ENCODE data around the gene PCBP2. TPM values are rescaled to one million over a fixed set of nuclear protein-coding genes. Genes with fewer than 3 reads are reported as not detected.
"Not testable (repeated sequence)": the region's sequence is repeated elsewhere in the genome, so short reads cannot be mapped to it uniquely, and the experiment has no call there.

PCBP2 gene
- polyA plus RNA-seq, 4 donors, result 1,030 to 1,212 (median 1,099) TPM

DNA sequence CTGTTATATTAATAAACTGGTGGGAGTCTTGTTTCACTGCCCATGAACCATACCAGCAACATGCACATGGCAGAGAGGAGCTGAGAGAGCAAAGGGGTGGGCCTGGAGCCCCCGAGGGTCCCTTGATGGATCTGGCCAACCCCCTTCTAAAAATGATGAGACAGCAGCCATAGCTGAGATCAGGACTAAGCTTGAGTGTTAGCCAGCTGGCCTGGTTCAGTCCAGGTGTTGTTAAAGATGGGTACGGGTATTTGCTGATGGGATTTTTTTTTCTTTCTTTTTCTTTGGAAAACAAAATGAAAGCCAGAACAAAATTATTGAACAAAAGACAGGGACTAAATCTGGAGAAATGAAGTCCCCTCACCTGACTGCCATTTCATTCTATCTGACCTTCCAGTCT, 16.0 kb downstream of the PCBP2 start:
- DNase-seq (ENCODE audit: low read depth in 4 of 4, low spot score in 3 of 4), result no peak

DNA sequence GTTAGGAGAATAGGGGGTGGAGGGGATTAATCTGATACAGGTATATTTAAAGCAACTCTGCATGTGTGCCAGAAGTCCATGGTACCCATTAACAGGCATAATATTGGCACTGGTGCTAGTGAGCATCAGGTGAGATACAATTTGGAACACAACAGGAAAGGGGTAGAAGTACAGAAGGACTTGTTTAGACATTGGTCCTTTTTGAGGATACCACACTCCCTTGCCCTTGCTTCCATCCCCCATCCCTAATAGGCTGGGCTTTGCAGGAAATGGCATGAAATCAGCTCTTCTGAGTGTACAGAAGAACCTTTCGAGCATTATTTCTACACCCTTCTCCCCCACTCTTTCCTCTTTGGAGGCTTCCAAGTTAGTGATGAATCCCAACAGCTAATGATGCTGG, 16.4 kb downstream of the PCBP2 start:
- DNase-seq (ENCODE audit: low read depth in 4 of 4, low spot score in 3 of 4), result no peak

DNA sequence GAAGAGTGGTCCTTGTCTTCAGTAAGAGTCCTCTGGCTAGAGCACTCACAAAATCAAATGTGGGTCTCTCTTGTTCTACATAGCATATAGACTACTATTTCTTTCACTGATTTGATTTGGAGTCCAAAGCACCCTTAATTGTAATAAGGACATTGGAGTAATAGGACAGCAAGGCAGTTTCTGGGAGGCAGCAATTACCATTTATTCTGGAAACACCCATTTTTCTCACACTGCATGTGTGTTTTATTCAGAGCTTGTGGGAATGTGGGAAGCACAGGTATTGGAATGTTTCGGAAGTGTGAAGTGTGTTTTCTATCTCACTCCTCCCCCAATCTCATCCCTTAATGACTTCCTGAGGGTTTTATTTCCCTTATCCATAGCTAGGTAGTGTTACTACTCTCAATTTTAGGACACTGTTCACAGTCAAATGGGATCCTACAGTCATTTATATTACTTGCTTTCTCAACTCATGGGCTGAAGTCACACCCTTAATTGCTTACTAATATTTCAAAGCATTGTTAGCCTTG, 20.2 kb downstream of the PCBP2 start:
- no peak for DNase-seq (ENCODE audit: low read depth in 4 of 4, low spot score in 3 of 4)

DNA sequence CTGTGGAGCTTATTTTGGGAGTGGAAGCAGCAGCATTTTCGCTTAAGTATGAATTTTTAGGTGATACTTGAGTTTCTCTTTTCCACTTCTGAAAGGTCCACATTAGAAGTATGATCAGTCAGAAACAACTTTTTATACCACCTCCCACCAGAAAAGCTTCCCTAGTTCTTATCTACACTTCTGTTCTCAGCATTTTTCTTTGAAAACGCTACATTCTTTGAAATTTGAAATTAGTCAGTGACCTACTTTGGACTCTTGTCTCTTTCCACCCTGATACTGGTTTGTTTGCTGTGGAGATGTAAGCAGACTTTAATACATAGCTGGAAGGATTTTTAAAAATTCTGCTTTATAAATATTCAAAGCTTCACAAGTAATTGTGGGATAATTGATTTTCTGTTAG, 22.2 kb downstream of the PCBP2 start:
- no peak for DNase-seq (ENCODE audit: low read depth in 4 of 4, low spot score in 3 of 4)

DNA sequence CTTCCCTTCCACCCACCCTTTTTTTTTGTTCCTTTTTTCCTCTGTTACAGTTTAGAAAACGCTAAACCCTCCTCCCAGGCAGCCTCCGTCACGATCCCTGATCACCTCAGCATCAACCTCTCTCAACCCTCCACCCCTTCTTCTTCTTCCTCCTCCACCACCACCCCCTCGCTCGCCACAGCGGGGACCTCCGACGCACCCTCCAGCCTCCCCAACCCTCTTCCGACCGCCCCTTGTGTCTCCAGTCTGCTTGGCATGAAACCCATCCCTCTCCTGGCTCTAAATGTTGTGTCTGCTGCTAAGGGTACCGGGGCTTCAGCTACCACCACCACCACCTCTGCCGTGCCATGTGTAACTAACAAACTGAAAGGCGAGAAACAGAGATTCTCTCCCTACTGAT, 22.9 kb downstream of the PCBP2 start:
- DNase-seq (ENCODE audit: low read depth in 4 of 4, low spot score in 3 of 4), result no peak

DNA sequence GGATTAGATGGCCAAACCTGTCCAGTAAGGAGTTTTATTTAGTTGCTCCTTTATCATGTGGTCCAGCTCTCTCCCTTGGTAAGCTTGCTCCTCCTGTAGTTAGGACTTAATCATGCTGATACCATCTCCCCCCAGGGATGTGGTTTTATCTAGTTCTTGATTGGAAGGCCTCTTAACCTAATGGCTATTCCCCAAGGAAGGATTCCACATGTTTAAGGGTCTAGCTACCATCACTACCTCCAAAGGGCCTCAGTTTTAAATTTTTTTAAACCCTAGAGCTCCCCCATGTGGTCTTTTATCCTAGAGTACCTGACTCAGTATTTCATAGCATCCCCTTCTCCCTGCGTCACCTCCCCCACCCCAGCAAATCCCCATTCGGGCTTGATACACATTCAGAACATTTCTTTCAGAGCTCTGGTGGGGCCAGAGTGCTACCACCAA, 24.9 kb downstream of the PCBP2 start:
- DNase-seq (ENCODE audit: low read depth in 4 of 4, low spot score in 3 of 4), result no peak

DNA sequence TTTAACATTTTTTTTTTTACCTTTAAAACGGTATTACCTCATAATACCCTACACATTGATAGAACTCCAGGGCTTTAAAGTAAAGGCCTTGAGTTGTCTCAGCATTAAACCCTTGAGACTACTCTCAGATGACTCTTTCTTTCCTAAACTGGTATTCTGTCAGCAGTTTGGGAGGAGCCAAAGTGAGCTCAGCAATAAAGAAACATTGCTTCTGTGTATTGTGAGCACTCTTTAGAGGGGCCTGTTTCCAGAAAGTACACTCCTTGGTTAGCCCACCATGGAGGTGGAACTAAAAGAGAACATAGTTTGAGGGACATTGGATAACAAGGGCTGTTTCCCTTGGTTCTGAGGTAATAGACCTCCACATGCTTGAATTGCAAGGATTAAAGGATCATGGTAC, 27.0 kb downstream of the PCBP2 start:
- no peak for DNase-seq (ENCODE audit: low read depth in 4 of 4, low spot score in 3 of 4)

DNA sequence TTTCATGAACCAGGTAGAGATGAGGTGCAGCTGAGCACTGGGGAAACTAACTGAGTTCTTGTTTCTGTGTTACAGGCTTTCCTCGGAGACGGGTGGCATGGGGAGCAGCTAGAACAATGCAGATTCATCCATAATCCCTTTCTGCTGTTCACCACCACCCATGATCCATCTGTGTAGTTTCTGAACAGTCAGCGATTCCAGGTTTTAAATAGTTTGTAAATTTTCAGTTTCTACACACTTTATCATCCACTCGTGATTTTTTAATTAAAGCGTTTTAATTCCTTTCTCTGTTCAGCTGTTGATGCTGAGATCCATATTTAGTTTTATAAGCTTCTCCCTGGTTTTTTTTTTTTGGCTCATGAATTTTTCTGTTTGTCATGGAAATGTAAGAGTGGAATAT, 27.4 kb downstream of the PCBP2 start:
- no peak for DNase-seq (ENCODE audit: low read depth in 4 of 4, low spot score in 3 of 4)

DNA sequence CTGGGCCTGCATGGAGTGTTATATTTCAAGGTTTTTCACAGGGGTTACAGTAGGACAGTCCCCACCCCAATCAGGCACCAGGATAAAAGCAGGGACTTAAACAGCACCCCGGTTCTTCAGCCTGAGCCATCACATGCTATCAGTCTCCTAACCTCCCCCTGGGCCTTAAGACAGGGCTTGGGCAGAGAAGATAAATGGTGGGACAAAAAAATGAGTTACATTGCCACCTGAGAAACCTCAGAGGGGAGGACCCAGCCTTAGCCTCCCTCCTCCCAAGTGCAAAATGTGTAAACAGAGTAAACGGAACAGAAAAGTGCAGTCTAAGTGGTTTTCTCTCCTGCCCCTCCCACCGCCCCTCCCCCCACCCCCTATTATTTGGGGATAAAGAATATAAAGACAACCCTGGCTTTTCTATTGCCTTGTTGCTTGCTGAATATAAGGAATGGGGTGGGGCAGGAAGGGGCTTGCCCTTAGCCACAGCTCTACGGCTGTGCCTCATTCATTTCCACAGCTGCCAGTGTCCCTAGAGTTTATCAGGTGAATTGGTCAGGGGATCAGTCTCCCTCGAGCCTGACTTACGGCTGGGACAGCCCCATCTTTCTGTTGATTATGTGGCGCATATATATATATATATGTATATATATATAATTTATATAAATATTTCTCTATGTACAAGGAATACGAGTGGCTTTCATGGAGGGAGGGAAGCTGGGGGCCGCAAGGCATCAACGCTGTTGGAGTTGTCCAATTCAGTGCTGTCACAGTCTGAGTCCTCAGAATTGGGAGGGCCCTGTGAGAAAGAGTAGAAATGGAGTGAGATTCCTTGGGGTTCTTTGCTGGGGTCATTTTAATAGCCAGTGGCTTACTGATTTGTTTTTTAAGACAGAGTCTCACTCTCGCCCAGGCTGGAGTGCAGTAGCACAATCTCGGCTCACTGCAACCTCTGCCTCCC, 28.9 kb downstream of the PCBP2 start:
- no peak for DNase-seq (ENCODE audit: low read depth in 4 of 4, low spot score in 3 of 4)

DNA sequence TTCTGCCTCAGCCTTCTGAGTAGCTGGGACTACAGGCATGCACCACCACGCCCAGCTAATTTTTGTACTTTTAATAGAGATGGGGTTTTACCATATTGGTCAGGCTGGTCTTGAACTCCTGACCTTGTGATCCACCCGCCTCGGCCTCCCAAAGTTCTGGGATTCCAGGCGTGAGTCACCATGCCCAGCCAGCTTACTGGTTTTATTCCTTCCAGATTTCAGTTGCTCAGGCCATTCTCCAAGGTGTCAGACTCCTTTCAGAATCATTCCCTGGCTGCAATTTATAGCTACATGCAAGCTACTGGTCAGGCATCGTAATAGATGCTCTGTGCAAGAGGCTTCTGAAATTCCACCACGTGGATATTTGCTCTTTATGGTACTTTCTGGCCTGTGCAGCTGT, 29.6 kb downstream of the PCBP2 start:
- not testable (repeated sequence) for DNase-seq (ENCODE audit: low read depth in 4 of 4, low spot score in 3 of 4)

DNA sequence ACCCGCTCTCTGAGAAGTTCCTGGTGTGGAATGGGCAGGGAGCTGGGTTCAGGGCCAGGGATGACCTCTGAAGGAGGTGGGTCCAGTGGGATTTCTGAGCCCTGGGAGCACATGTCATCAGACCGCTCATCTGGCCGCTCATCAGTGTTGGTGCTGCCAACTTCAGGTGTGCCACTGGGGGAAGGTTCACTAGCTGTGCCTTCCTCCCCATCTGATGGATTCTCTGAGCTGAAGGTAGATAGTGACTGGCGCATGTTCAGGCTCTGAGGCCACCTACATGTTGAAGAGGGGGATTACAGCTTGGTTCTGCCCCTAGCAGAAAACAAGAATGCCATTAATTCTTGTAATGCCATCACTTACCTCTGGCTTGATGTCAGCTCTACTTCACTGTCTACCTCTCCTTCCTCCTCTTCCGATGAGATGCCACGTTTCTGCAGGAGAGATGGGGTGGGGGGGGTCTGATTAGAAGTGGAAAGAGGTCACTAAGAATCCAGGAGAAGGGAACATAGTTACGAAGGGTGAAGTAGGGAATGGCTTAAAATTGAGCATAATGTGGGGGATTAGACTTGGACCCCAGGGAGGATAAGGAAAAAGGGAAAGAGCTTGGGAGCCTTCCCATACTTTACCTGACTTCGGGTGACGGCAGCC, 30.2 kb downstream of the PCBP2 start:
- no peak for DNase-seq (ENCODE audit: low read depth in 4 of 4, low spot score in 3 of 4)

DNA sequence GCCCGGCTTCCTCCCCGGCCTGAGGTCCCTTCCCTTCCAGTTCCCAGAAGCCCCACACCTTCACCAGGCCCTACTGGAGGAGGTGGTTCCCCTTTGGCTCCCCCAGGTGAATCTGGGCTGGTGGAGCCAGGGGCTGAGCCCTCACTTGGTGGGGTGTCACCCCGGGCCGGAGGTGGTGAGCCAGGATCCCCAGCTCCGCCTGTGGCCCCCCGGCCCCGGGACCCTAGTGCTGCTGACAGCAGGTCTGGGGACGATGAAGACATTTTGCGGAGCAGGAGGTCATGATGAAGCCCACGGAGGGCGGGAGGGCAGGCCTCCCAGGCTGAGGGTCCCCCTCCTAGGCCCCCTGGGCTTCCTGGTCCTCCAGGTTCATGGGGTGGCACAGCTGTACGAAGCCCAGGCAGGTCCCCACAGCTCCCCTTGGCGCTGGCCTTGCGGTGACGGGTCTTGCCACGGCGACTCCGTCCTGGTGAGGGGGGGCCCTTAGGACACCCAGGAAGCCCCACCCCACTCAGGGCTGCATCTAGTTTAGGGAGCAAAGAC, 30.8 kb downstream of the PCBP2 start:
- no peak for DNase-seq (ENCODE audit: low read depth in 4 of 4, low spot score in 3 of 4)

DNA sequence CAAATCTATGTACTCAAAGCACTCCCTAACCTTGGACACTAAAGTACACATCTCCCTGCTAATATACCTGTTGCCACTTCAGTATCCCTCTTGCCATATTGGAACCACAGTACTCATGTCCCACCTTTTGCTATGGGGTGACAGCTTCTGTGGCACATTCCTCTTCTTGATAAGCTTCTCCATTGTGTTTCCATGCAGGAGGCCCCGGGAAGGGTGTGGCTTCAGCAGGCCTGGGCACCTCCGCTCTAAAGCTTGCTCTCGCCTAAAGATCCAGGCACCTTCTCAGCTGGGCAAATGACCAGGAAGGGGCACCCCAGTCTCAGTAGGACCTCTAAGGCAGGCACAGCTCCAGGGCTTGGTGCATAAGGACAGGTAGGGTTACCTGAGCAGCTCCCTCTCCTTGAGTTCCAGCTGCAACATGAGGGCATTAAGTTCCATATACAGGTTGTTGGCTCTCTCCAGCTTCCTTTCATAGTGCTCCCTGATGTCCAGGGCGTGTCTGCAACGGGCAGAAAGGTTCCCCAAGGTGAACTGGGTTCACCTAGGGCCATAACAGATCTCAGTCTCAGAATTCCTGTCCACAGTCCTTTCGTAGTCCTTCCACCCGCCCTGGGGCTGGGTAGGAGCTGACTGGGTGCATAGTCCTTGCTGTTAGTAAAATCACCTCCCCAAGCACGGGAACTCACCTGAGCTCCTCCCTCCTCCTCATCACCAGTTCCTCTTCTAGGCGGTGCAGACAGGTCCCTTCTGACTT, 31.5 kb downstream of the PCBP2 start:
- no peak for DNase-seq (ENCODE audit: low read depth in 4 of 4, low spot score in 3 of 4)

DNA sequence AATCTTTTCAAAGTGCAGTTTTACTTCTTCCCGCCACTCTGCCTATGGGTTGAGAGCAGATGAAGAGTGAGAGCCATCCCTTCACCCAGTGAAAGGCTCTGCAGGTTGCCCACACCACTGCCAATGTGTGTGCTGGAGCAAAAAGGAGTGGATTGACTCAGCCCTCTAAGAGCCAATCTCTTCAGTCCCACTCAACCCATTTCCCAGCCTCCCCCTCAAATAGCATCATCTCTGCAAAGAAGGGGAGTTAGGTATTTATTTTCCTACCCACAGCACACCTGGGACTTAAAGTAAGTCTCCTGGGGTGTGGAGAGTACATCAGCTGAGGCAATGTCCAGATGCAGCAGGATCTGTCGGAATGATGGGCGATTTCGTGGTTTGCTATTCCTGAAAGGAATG, 32.1 kb downstream of the PCBP2 start:
- DNase-seq (ENCODE audit: low read depth in 4 of 4, low spot score in 3 of 4), result no peak

DNA sequence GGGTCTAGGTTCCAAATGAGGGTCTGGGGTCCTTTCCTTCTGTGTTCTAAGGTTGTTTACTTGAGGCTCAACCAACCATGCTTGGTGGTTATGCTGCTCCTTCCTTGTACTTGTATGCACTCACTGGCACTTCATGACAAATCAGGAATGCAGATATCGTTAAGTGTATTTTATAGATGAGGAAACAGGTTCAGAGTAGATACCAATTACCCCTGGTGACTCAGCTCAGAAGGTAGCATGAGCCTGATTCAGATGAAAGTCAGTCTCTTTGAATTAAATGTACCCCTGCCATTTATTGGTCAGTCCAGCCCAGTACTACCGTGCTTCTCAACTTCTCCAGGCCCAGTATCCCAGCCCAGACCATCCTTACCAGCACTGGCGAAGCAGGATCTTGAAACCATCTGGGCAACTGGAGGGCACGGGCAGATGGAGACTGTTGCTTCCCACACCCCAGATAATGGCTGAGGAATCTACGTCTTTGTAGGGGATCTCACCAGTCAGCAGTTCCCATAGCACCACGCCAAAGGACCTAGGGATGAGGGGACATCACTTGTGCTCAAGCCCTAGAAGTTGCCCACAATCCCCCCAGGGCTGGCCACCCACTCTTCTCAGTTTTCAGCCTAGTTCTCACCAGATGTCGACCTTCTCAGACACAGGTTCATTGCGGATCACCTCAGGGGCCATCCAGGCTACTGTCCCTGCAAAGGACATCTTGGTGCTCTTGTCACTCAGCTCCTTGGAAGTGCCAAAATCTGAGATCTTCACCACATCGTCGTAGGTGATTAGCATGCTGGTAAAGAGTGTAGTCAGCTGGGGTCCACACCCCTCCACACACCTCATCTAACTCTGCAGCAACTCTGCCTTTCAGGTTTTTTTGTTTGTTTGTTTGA, 33.0 kb downstream of the PCBP2 start:
- no peak for DNase-seq (ENCODE audit: low read depth in 4 of 4, low spot score in 3 of 4)

DNA sequence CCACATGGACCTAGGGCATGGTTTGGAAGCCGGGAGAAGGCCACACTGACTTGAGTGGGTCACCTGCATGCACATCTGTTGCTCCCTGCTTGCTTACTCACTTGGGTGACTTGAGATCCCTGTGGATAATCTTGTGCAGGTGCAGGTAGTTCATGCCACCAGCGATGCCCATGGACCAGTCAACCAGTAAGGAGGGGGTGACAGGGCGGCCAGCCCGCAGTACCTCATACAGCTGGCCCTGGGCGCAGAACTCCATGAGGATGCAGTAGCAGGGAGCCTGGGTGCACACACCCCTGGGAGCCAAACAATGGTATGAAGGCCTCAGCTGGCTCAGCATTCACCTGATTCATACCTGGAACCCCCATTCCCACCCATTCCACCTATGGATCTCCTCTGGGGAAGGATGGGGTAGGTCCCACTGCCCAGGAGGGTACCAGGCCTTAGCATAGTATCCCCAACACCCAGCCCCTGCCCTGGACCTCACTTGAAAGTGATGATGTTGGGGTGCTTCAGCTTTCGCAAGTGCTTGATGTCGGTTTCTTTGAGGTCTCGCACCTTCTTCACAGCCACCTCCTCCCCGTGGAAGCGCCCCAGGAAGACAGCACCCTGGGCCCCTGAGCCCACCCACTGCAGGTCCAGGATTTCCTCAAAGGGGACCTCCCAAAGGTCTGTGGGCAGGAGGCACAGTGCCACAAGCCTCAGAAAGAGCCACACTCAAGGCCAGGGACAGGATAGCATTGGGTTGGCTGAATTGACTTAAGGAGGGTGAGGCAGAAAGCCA, 34.2 kb downstream of the PCBP2 start:
- DNase-seq (ENCODE audit: low read depth in 4 of 4, low spot score in 3 of 4), result no peak

DNA sequence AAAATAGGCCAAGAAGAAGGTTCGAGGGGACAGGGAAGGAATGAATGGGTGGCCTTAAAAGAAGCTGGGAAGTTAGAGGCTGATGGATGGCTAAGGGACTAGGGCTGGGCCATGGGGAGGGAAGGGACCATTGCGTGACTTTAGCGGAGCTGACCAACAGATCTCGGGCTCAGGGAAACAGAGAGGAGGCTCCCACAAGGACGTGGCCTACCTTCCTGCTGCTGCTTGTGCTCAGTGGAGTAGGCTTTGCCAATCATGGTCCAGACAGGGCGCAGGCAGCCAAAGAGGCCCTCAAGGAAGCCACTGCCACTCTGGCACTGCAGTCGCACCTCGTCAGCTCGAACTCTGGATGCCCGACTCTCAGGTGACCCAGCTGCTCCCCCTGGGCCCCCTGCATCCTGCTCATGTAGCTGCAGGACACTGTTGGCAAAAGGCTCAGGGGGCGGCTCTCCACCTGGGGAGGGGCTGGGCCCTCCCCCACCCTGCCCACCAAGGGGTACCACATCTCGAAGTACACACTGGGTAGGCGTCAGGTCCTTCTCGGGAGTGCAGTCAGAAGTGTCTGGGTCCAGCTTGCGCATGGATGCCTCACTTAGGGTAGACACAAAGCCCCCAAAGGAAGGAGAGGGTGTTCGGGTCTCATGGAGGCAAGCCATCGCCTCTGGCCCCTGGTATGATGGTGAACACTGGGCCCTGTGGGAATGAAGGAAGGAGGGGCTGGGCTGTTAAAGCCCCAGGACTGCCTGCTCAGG, 35.0 kb downstream of the PCBP2 start:
- no peak for DNase-seq (ENCODE audit: low read depth in 4 of 4, low spot score in 3 of 4)

DNA sequence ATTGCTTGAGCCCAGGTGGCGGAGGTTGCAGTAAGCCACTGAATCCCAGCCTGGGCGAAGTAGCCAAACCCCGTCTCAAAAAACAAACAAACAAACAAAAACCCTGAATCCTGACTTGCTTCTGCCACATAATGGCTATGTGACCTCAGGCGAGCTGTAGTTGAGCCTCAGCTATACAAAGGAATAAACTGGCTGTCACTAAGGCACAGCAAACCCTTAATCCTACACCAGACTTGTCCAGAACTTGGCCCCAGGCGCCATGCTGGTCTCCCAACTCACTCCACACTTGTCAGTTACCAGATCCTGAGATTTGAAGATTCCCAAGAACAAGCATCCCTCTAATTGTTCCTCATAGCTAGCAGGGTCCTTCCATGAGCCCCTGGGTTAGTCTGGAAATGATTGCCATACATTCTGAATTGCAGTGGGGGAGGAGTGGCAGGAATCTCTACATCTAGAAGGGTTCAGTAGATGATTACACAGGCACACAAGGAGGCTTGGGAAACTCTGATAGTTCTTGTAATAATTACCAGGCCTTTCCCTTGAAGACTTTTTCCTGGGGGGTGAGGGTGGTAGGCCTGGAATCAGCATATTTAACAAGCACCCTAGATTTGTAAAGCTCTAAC, 37.5 kb downstream of the PCBP2 start:
- no peak for DNase-seq (ENCODE audit: low read depth in 4 of 4, low spot score in 3 of 4)
